HS-5 (cell line): ENCODE data around the gene FAM20C.
"Not testable (repeated sequence)": the region's sequence is repeated elsewhere in the genome, so short reads cannot be mapped to it uniquely, and the experiment has no call there.

Experiments used
- DNase-seq: peaks from one replicate; pipeline ENCODE4 v3.0.0-alpha.2; 2012; ENCODE audit warnings: low read depth

The FAM20C gene

DNA sequence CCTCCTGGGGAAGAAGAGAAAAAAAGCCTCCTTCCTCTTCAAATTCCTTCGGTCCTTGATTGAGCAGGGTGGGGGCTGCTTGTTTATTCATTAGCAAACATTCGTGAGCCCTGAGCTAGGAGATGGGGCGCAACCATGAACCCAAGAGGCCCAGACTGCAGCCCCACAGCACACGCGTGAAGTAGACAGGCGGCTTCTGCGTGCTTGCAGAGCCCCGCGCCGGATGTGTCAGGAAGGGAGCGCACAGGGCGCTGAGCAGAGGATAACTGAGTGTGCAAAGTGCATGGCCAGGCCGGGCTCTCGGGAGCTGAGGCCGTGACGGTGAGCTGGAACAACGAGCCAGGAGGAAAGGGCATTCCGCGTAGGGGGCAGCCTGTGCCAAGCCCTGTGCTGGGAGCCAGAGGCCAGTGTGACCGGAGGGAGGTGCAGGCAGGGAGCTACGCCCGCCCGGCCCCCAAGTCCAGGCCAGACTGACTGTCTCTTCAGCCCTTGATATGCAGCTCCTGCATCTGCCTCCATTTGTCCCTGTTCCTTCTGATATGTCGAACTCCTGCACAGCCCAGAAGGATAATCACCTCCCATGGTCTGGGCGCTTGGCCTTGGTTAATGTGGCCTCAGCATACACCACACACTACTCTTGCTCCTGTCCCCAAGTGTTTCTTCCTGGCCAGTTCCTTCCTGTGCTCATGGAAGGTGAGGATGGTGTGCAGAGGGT lies 102.2 kb downstream of the FAM20C start:
- no peak for DNase-seq

DNA sequence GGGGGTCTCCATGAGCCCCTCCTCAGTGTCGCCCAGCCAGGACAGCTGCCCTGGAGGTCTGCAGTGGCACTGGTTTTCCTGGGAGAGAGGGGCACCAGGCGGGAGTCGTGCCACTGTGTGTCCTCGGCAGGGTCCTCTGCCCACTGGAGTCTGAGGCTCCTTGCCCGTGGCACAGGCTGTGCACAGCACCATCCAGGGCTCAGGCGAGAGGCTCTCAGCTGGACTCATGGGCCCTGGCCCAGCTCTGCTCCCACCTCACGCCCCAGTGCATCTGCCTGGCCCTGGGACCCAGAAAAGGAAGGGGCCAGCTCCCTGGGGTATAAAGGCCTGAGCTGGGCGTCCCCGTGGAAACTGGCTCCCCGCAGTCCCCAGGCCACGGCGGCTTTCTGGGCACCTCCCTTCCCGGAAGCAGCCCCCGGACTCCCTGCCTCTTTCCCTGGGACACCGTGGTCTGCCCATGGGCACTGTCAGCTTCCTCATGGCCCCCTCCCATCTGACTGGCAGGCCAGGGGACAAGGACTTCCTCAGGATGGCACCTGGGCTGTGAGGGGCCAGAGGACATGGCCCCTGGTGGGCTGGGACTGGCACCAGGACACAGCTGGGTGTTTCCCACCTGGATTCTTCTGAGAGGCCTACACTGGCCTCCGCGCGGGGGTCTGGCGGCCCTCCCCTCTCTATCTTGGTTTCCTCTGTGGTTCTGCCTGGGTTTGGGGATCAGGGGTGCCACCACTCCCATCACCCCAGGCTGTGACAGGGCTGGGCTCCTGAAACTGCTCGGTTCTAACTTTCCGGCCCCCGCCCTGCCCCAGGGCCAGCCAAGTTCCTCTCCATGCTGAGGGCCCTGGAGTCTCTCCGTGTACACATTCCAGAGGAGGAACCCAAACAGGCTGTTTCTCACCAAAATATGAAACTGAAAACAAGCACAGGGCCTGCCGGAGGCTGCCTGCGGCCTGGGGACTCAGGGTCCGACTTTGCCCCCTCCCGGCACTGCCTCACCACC lies 103.1 kb downstream of the FAM20C start:
- DNase-seq: no peak

DNA sequence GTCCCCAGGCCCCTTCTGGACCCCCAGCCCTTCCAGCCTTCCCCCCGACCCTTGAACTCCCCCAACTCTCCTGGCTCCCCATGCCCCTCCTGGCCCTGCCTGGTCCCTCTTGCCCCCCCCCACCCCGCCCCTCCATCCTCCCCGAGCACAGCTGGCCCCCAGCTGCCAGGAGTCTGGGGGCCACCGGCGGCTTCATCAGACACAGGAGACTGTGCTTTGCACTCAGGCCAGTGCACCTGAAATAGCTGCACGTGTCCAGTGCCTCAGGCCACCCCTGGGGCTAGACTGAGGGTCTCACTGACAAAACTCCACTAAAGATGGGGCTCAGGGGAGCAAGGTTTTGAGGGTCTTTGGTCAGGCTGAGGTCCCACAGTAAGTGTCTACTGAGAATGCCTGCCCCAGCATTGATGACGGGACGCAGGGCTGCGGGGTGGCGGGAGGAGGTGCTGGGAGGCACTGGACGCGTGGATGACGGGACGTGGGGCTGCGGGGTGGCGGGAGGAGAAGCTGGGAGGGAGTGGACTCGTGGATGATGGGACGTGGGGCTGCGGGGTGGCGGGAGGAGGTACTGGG lies 104.1 kb downstream of the FAM20C start:
- DNase-seq: no peak

DNA sequence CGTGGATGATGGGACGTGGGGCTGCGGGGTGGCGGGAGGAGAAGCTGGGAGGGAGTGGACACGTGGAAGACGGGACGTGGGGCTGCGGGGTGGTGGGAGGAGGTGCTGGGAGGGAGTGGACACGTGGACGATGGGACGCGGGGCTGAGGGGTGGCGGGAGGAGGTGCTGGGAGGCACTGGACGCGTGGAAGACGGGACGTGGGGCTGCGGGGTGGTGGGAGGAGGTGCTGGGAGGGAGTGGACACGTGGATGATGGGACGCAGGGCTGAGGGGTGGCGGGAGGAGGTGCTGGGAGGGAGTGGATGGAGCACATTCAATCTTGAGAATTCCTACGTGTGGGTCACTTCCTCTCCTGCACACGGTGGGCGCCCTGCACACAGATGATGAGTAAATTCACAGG lies 104.8 kb downstream of the FAM20C start:
- not testable (repeated sequence) for DNase-seq

DNA sequence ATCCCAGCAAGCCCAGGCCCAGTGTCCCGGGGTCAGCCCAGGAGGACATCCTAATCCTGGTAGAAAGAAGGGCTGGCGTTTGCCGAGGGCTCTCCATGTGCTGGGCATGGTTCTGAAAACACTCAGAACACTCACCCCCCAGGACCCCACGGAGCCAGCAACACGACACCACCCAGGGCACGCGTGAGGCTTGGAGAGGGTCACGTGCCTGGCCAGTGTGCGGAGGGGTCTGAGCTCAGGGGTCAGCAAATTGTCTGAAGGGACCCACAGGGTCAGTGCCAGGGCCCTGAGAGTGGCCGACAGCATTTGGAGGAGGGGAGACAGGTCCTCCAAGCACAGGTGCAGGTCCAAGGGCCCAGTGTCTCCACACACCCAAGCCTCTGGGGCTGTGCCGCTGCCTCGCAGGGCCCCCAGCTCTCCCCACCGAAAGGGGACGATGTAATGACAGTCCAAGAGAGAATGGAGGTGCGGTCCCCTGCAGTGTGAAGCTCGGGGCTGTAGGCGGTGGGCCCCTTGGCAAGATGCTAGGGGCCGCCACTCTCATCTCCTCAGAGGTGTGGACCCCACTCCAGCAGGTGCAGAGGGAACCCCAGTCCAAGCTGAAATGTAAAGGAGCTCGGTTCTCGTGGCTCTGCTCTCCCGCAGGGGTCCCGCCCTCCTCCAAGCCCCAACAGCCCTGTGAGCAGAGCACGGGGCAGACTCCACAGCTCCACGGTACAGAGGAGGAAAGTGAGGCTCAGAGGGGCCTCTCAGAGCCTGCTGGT lies 105.4 kb downstream of the FAM20C start:
- DNase-seq: no peak

DNA sequence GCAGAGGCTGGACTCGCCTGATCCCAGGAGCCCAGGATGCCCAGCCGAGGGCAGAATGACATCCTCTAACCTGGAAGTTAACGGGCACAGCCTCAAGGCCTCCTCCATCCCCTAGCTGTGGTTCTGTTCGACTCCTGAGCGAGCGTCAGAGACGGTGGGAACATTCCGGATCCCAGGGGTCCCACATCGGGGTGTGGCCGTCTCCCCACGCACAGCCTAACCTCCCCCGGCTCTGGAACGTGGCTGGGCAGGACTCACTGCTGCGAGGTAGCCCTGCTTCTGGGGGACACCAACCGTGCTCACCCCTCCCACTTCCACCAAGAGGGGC lies 106.0 kb downstream of the FAM20C start:
- DNase-seq: no peak

DNA sequence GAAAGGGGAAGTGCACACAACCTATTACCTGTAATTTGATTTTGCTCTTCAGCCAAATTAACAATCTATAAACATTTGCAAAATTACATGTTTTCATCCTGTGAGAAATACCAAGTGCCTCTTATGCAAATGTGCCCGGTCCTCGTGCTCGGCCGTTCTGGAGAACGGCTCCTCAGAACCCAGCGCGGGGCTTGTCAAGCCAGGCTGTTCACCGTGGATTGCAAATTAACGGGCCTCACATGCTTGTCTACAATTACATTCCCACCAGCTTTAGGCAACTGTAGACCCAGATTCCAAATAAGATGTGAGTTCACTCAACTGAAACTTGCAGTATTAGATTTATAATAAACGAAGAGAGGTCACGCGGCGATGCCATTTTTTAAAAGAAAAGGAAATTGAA lies 106.4 kb downstream of the FAM20C start:
- no peak for DNase-seq

DNA sequence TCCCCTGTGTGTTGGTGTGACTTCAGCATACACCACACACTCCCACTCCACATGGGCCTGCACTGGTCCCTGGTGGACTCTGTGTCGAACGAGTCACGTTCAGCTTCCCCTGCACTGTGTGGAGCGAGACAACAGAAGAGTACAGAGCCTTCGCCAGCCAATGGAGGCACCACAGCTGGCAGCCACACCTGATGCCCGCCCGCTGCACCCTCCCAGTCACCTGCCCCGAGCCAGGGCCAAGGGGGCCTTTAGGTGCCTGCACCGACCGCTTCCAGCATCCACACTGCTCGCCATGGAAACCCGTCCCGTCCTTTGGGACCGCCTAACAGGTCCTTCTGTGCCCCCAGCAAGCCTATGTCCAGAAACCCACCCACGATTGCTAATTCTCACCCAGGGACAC lies 106.8 kb downstream of the FAM20C start:
- DNase-seq: no peak

DNA sequence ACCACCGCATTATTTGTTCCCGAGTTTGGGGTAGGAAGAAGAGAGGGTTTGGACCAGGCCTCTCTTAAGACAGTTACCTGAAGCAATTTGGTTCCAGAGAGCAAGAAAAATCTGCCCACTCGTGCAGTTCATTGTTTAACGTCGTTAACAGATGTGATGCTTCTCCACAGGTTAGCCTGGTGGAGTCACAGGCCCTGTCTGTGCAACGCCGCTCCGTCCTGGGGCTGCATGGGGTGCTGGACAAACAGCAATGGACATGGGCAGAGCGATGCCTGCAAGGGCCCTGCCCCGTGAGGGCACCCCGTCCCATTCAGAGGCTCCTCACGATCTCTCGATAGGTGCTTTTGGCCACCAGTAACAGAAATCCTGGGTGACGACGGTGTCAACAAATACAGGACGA lies 107.3 kb downstream of the FAM20C start:
- no peak for DNase-seq

DNA sequence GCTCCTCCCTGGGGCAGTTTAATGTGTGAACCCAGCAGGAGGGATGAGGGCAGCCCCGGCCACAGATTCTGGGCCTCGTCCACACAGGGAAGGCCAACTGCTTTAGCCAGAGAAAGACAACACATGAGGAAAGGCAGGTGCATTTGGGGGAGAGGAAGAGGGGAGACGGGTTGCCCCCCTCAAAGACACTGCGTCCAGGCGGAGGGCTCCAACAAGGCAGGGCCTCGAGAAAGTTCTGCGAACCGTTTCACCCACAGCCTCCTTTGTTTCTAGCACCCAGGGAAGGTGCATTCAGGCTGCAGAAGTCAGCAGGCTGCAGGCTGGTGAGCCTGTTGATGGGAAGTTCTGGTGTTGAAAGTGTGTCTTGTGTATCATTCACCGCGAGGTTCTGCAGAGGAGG lies 107.7 kb downstream of the FAM20C start:
- DNase-seq: no peak

DNA sequence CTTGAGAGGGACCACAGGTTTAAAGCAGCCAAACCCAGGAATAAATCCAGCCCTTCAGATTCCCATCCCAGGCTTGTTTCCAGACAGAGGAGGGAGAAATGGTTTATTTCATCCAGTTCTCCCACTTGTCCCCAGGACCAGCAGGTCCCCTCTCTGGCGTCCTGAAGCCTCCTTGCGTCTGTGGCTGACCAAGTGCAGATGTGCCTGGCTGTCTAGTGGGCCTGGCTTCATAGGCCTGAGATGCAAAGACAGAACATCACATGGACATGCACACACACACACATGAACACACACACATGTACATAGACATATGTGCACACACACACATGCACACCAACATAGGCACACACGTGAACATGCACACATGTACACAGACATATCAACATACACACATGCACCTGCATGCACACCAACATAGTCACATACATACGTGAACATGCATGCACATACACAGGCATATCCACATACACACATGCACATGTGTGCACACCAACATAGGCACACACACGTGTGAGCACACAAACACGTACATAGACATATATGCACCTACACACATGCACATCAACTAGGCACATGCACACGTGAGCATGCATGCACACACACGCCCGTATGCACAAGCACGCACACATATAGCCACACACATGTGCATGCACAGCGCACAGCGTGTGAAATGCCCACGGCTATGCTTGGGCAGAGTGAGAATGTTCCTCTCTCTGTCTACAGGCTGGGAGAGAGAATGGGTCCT lies 108.3 kb downstream of the FAM20C start:
- no peak for DNase-seq

DNA sequence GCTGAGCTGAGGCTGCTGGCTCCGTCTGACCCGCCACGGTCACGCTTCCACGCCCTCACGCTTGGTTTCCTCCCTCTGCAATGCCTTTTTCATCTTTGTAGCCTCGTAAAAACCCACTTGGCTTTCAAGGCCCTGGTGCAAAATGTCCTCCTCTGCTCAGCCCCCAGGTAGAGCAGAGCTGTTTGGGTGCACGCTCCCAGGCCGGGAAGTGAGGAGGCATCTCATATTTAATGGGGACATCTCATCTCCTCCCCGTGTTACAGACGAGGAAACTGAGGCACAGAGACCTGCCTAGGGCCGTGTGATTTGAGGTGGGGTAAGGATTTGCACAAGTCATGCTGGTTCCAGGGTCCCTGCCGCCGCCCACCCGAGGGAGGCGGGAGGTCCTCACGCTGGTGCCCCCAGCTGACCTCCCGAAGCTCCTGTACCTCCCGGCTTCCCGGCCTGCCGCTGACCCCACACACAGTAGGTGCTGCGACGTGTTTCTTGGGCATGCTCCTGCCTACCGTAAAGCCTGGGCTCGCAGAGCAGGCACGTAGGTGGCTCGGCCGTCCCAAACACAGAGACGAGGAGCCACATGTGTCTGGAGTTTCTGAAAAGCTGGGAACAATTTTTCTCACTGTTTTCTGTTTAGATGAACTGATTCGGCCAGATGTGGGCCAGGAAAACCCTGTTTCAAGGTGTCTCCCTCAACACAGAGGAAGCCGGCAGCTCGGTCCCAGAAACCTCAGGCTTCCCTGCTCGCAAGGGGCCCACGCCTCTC lies 109.1 kb downstream of the FAM20C start:
- DNase-seq: no peak

DNA sequence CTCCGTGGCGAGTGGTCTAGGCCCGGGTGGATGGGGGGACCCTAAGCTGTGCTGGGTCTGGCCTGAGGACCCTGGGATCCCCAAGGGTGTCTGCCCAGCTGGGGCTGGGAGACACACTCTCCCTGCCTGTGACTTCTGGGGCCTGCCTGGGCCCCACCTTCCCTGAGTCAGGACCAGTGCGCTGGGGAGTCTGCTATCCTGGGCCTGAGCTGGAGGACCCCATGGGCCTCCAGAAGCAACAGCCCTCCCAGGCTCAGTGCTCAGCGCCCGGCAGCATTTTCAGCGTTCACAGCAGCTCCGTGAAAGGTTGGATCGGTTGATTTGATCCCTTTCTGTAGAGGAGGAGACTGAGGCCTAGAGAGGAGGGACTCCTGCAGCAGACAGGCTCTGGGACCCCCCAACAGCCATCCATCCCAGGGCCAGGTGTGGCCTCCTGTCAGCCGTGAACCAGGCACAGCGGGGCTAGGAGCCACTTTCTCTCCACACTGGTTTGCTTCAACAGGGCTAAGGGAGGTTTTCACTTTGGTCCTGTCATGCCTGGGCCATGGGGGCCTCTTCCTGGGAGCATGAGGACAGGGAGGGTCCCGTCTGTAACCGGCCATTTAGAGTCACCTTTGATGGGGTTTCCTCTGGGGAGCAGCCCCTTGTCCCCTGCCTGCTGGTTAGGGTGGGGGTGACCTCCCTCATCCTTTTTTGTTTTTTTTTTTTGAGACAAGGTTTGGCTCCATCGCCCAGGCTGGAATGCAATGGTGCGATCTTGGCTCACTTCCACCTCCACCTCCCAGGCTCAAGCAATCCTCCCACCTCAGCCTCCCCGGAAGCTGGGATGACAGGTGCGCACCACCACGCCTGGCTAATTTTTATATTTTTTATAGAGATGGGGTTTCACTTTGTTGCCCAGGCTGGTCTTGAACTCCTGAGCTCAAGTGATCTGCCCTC lies 110.0 kb downstream of the FAM20C start:
- DNase-seq: no peak

DNA sequence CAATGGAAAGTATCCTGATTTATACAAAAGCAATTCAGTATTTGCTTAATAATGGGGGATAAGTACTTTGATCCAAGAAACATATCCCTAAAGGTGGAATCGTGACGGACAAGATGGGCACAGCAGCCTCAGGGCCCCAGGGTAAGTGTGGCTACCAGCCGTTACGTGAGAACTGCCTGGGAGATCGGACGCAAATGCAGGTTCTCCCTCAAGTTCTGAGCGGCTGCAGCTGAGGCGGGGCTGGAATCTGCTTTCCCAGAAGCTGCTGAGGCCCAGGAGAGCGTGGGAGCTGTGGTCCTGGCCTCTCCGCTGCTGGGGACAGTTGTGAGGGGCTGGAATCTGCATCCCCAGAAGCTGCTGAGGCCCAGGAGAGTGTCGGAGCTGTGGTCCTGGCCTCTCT lies 111.1 kb downstream of the FAM20C start:
- no peak for DNase-seq

DNA sequence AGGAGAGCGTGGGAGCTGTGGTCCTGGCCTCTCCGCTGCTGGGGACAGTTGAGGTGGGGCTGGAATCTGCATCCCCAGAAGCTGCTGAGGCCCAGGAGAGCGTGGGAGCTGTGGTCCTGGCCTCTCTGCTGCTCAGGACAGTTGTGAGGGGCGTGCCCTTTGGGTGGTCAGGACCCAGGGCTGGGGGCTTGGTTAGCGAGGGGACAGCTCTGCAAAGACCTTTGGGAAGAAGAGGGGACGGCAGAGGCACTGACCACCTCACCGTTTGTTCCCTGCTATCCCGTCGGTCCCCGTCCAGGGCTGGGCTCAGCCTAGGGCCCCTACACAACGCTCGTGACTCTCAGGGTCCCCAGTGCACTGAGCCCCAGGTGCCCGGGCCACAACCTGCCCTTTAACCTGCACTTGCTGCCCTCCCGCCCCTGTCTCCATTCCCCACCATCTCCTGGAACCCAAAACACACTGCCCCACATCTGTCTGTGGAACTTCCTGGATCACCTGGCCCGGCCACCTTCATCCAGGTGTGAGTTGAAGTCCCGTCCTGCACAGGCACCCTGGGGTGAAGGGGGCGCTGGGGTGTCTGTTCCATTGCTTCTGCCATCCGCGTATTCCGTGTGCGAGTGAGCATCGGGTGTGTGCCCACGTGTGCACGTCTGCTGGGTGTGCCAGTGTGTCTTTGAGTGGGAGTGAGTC lies 111.7 kb downstream of the FAM20C start:
- no peak for DNase-seq

DNA sequence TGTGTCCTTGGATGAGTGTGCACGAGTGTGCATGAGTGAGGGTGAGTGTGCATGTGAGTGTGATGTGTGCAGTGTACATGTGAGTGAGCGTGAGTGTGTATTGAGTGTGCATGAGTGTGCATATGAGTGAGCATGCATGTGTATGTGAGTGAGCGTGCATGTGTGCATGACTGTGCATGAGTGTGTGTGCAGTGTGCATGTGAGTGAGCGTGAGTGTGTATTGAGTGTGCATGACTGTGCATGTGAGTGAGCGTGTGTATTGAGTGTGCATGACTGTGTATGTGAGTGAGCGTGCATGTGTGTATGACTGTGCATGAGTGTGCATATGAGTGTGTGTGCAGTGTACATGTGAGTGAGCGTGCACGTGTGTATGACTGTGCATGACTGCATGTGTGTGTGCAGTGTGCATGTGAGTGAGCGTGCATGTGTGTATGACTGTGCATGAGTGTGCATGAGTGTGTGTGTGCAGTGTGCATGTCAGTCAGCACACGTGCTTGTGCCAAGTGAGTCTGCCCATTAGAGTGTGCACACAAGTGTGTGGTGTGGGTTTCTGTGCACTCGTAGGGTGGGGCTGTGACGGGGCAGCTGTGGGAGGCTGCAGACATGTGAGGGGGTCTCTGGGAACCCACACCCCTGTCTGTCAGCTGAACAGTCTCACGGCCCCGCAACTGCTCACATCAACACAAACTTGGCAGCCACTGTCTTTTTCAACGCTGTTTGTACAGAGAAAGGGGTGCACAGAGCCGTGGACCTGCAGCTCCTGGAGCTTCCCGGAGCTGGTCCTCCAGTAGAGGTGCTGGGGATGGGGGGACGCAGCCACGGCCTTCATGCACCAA lies 112.4 kb downstream of the FAM20C start:
- no peak for DNase-seq

DNA sequence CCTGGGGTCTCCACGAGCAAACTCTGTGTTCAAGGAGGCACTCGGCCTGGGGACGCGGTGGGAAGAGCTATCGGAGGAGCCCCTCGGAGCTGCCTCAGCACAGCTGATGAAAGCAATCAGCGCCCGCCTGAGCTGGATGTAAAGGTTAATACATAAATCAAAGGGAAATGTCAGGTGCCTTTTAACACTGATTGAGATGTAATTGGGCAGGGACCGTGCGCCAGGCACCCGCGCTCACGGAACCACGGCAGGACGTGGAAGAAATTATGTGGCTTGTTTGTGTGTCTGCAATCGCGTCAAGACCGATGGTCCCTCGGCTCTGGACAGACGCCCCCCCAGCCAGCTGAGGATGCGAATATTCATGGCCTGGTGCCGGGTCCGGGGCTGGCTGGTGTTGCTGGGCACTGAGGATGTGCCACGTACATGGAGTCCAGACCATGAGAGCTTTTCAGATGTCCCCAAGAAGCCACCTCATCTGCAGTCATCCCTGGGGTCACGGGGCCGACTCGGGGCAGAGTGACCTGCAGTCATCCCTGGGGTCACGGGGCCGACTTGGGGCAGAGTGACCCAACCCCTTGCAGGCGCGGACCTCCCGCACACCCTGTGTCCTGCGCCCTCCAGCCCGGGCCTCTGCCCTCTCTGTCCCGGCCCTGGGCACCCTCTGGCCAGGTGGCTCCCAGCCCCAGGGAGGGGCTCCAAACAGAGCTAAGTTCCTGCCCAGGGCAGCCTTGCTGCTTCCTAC lies 113.2 kb downstream of the FAM20C start:
- no peak for DNase-seq
